NCI-H2171 (cell line): Measurements from ENCODE around the gene EIF3M.
"Not testable (repeated sequence)": the region's sequence is repeated elsewhere in the genome, so short reads cannot be mapped to it uniquely, and the experiment has no call there.

Experiments used
- DNase-seq: peaks from one replicate; lab custom pipeline; 2025; lab: John Stamatoyannopoulos, UW

The EIF3M gene

DNA sequence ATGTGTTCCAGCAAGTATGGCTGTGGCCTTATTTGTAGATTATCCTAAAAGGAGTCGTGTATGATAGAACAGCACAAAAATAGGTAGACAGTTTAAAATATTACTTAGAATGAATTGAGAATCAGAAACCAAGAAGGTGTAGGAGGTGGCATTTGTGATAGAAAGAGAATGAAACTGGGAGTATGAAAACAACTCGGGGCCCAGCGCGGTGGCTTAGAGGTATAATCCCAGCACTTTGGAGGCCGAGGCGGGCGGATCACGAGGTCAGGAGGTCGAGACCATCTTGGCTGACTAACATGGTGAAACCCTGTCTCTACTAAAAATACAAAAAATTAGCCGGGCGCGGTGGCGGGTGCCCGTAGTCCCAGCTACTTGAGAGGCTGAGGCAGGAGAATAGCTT lies 12.5 kb downstream of the EIF3M start:
- not testable (repeated sequence) for DNase-seq

DNA sequence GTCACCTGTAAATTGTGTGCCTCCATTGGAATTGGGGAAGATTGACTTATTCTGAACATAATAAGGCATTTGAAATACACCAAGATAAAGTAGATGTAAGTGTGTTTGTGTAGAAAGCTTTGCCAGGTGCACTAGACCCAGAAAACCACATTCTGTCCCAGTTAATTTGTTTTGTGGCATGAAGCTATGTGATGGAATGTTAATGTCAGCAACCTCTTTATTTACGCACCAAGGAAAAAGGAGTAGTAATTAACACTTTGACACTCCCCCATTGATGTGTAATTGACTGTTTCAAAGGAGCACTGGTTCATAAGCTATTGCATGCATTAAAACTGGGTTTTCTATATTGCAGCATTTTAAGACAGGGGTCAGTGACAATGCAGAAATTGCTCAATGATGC lies 14.3 kb downstream of the EIF3M start:
- DNase-seq: no peak

DNA sequence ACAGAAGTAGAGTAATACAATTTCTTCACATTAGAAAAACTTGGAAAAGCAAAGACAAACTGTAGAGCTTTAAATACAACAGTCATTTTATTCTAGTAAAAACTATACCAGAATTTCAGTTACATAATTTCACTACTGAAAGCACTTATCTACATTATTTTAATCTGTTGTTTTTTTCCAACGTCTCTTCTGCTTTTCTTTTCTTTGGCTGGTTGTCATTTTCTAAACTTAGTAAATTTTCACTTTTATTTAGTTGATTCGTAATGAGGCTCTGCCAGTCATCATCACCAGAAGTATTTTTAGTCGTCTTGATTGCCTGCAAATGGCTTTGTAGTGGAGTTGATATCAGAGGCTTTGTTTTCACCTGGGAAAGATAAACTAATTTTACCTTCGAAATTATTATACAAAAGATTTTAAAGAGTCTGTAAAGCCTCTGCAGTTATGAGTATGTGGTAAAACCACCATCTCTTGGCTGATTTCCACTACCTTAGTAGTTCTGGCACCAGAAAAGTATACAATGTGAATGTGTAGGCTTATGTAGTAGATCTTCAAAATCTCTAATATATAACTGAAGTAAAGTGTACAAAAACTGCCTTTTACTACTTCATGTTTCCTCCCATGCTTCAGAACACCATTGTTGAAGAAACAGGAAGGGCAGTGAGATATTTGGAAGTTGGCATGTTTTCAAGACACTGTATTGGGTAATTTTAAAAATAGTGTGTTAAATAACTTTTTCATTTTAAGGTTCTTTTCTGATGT lies 19.2 kb downstream of the EIF3M start:
- DNase-seq: no peak

DNA sequence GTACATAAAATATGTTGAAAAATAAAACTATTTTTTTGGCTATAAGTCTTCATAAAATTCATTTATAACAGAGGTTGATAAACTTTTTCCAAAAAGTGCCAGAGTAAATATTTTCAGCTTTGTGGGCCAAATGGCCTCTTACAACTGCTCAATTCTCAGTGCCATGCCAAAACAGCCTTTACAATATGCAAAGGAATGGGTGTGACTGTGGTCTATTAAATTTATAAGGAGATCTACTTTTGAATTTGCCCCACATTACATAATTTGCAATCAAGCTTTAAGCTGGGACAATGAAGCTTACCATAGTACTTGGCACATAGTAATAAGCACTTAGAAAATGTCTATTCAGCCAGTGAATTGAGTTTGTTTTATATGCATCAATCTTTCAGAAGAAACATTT lies 22.6 kb downstream of the EIF3M start:
- no peak for DNase-seq

DNA sequence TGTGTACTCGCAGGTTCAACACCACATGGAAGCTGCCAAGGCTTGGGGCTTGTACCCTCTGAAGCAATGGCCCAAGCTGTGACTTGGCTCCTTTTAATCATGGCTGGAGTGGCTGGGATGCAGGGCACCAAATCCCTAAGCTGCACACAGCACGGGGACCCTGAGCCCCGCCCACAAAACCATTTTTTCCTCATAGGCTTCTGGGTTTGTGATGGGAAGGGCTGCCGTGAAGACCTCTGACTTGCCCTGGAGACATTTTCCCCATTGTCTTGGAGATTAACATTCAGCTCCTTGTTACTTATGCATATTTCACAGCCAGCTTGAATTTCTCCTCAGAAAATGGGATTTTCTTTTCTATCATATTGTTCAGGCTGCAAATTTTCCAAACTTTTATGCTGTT lies 25.2 kb downstream of the EIF3M start:
- DNase-seq: not testable (repeated sequence)

DNA sequence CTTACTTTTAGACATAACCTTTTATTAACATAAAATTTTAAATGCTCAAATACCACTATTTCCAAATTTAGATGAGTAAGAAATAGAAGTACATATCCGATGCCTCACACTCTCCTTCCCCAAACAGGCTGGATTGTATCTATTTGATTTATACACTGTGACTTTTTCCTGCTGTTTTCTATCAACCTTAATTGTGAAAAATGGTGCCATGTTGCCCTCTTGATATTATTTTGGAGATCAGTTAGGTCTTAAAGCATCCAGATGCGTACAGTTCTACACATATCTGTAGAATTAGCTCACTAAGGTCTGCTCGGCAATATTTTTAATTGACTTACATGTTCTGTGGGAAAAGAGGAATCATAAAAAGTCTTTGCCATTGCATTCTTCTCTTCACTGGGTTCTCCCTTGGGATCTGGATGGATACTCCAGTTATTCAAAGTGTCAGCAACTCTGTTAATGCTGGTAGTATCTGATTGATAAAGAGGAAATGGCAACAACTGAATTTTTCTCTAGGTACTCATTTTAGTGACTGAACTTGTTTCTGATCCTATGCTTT lies 27.2 kb downstream of the EIF3M start:
- DNase-seq: no peak

DNA sequence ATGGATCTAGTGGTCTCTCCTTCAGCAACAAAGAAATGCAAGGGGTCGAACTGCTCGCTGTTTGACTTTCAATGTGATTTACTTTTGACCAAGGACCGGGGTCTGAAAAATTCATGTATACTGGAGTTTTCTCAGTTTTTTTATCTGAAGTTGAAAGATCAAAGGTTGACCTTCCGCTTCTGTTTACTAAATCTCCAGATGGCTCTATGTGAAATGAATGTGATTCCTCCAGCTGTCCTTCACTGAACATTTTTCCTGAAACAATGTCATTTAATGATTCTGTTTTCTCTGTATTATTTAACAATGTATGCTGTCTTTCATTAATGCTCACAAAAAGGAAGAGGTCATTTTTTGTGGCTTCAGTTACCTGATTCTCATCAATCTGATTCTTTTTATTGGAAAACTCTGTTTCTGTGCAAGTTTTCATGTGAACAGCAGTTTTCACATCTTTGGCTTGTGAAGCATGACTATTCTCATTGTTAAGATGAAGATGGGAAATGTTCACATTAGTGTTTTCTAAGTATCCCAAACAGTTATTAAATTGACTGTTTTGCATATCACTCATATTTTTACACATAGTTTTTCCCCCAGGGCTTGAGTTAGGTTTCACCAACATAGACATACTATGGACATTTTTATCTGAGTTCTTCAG lies 30.0 kb downstream of the EIF3M start:
- no peak for DNase-seq

DNA sequence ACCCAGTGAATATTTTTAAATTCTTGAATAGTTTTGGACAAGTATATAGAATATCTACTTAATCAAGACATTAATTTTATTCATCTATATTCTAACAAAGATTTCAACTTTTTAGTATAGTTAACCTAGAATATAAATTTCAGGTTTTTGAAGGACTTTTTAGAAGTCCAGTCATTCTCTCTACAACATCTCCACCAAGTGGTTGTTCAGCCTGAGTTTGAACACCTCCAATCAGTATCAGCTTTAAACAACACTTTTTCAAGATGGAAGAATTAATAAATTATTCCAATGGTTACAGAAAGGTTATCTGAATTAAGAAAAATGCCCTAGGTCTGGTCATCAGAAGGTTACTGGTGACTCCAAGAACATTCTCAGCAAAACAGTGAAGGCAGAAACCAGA lies 31.8 kb downstream of the EIF3M start:
- no peak for DNase-seq

DNA sequence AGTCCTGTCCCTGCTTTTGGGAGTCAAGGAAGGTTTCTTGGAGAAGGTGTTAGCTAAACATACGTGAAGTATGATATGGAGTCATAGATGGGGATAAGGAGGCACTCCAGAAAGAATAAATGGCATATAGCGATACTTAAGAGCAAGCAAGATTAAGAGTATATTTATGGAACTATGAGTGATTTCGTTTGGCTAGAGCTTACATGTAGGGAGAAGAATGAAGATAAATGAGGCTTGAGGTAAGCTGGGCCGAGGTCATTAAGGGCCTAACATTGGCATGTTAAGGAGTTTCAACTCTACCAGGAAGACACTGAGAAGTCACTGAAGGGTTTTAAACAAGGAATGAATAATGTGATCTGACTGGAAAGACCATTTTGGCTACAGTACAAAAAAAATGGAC lies 33.3 kb downstream of the EIF3M start:
- no peak for DNase-seq

DNA sequence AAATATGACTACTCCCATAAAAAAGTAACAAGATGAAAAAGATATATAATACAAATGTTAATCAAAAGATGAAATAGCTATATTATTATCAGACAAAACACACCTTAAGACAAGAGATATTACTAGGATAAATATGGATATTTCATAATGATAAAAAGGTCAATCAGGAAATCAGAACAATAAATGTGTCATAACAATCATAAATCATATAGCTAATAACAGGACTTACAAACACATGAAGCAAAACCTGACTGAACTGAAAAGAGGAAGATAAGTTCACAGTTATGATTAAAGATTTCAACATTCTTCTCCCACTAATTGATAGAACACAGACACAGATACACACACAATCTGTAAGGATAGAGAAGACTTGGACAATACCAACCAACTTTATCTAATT lies 47.2 kb downstream of the EIF3M start:
- no peak for DNase-seq

DNA sequence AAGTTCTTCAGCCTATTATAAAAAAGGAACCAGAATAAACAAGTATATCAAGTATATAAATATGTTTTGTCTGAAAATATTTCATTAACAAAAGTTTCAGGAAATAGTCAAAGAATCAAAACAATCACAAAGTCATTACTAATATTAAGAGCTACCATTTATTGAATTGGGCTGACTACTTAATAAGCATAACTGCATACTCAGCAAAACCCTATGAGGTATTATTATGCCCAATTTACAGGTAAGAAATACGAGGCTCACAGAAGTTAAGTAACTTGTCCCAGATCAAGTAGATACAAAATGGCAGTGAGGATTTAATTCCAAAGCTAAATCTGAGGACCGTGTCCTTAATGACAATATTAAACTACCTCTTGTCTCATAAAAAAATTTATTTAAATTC lies 52.2 kb downstream of the EIF3M start:
- no peak for DNase-seq

DNA sequence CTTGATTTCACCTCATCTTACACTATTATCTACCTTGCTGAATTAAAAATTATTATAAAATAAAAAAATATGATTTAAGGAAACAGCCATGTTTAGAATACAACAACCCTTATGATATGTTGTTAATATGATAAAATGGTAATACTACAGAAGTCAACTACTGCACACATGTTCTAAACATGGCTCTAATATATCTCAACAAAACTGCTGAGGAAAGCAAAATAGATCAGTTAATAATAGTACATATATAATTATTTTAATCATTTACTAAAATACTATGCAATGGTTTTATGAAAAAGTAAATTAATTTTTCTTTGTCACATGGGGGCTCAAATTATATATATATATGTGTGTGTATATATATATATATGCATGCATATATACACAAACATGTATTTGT lies 57.7 kb downstream of the EIF3M start:
- DNase-seq: no peak

DNA sequence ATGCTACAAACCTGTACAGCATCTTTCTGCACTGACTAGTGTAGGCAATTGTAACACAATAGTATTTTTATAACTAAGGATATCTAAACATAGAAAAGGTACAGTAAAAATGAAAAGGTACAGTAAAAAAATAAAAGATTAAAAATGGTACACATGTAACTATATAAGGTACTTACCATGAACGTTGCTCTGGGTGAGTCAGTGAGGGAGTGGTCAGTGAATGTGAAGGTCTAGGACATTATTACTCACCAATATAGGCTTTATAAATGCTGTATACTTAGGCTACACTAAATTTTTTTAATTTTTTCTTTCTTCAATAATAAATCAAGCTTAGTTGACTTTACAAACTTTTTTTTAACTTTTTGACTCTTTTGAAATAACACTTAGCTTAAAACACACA lies 59.9 kb downstream of the EIF3M start:
- DNase-seq: no peak
